ENCODE results near the gene PALD1. TPM values are rescaled to one million over a fixed set of nuclear protein-coding genes. Genes with fewer than 3 reads are reported as not detected.

The PALD1 gene
- total and polyA plus RNA-seq, 3 donors from 2014 or later, result 6.3 to 13.3 (median 8.3) TPM

DNA sequence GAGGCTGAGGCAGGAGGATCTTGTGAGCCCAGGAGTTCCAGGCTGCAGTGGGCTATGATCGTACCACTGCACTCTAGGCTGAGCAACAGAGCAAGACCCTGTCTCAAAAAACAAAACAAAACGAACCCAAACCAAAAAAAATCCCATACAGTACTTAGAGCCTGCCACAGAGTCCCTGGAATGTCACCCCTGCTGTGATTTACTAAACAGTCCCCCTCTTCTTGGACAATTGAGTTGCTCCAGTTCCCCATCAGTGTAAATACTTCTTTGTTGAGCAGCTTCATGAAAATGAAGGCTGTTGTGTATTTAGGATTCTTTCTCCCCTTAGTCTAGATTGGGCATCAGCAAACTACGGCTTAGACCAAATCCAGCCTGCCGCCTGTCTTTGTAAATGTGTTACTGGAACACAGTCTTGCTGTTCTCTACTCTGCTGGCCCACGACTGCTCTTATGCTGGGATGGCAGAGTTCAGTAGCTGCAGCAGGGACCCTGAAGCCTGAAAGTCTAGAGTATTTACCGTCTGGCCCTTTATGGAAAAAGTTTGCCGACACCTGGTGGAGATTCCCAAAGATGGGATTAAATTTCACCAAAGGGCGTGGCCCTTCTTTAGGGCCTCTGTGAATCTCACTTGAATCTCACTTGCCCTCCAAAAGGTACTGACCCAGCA, 57.8 kb downstream of the PALD1 start:
- Histone ChIP-seq H3K27ac (no peak overlapping the region), H3K36me3 (ENCODE audit: low read depth, missing control alignments) (no peaks in the 10 kb centered on the region), H3K4me1 (no peaks in the 10 kb centered on the region), H3K4me3 (no peak overlapping the region), H3K27me3 (no peaks in the 10 kb centered on the region), H3K9me3 (no peaks in the 10 kb centered on the region)
- no peak for DNase-seq
- intact Hi-C loops (cut with DNase I; ENCODE audit: low total_unique reads), result no loop called here
- WGBS, 2 donors, result 89 to 94% methylated on average over 8 of the region's 8 CpGs
- TF ChIP-seq, protein P1, sequence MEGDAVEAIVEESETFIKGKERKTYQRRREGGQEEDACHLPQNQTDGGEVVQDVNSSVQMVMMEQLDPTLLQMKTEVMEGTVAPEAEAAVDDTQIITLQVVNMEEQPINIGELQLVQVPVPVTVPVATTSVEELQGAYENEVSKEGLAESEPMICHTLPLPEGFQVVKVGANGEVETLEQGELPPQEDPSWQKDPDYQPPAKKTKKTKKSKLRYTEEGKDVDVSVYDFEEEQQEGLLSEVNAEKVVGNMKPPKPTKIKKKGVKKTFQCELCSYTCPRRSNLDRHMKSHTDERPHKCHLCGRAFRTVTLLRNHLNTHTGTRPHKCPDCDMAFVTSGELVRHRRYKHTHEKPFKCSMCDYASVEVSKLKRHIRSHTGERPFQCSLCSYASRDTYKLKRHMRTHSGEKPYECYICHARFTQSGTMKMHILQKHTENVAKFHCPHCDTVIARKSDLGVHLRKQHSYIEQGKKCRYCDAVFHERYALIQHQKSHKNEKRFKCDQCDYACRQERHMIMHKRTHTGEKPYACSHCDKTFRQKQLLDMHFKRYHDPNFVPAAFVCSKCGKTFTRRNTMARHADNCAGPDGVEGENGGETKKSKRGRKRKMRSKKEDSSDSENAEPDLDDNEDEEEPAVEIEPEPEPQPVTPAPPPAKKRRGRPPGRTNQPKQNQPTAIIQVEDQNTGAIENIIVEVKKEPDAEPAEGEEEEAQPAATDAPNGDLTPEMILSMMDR (IDR thresholded peaks at IDR 0.05), result no peak
- TF ChIP-seq POLR2A (IDR thresholded peaks at IDR 0.05), result no peak

DNA sequence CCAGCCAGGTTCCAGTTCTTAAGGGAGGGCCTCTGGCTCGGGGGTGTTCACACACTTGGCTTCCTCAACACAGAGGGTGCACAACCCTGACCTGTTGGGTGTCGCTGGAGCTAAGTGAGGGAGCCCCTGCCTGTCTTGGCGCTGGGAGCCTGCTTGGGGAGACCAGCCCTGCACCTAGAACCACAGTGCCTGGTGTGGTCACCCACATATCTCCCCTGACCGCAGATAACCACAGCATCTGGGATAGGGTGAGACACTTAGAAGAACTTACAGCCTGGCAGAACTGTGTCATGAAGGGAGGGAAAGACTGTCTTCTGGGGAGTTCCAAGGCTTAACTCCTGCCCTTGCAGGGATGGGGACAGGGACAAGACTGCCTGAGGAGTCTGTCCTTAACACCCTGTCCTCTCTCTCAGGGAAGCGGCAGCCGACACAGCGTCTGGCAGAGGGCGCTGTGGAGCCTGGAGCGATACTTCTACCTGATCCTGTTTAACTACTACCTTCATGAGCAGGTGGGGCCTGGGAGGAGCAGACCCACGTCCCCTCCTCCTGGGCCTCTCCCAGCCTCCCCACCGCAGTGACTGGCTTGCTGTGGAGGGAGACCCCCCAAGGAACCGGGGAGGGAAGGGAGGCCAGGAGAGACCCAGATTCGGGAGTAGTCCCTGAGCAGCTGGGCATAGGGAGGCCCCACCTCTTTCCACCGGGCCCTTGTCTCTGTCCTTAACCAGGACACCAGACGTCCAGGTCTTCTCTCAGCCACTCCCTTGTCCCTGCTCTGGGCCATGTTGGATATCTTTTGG, 59.0 kb downstream of the PALD1 start:
- 83% methylated on average over 15 of the region's 15 CpGs; no CpG with 5 or more reads in 1 of the 2 donors for WGBS, 2 donors
- H3K4me3 ChIP-seq, result no peak overlapping the region
- no peaks in the 10 kb centered on the region for H3K9me3 ChIP-seq
- TF ChIP-seq, protein P1 (IDR thresholded peaks at IDR 0.05), result peak in 1 of 3 experiments; percentile 8
- TF ChIP-seq POLR2A (IDR thresholded peaks at IDR 0.05), result no peak
- H3K4me1 ChIP-seq, result no peaks in the 10 kb centered on the region
- DNase-seq, result peak; percentile 38
- H3K27me3 ChIP-seq, result no peaks in the 10 kb centered on the region
- H3K27ac ChIP-seq, result no peak overlapping the region
- intact Hi-C loops (cut with DNase I; ENCODE audit: low total_unique reads), result no loop called here
- H3K36me3 ChIP-seq (ENCODE audit: low read depth, missing control alignments), result no peaks in the 10 kb centered on the region

DNA sequence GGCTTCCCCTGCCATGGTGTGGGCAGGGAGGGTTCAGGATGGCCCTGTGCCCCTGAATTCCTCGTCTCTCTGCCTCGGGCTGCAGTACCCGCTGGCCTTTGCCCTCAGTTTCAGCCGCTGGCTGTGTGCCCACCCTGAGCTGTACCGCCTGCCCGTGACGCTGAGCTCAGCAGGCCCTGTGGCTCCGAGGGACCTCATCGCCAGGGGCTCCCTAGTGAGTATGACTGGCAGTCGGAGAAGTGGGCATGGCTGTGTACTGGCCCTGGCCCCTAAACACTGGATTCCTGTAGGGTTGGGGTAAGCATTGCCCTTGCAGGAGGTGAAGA, 59.6 kb downstream of the PALD1 start:
- Histone ChIP-seq H3K4me1 (no peaks in the 10 kb centered on the region), H3K27ac (no peak overlapping the region), H3K36me3 (ENCODE audit: low read depth, missing control alignments) (no peaks in the 10 kb centered on the region), H3K4me3 (no peak overlapping the region), H3K27me3 (no peaks in the 10 kb centered on the region), H3K9me3 (no peaks in the 10 kb centered on the region)
- intact Hi-C loops (cut with DNase I; ENCODE audit: low total_unique reads), result no loop called here
- TF ChIP-seq, protein P1 (IDR thresholded peaks at IDR 0.05), result no peak
- no peak for TF ChIP-seq POLR2A (IDR thresholded peaks at IDR 0.05)
- WGBS, 2 donors, result 73 to 82% methylated on average over 3 to 10 of the region's 10 CpGs
- DNase-seq, result no peak

- H3K36me3 ChIP-seq (ENCODE audit: low read depth, missing control alignments), result no peaks in the 10 kb centered on the region
- TF ChIP-seq, protein P1 (IDR thresholded peaks at IDR 0.05), result no peak
- no peak for TF ChIP-seq POLR2A (IDR thresholded peaks at IDR 0.05)
- WGBS, 2 donors, result 83 to 94% methylated on average over 1 to 26 of the region's 27 CpGs
- no peaks in the 10 kb centered on the region for H3K9me3 ChIP-seq
- intact Hi-C loops (cut with DNase I; ENCODE audit: low total_unique reads), result no loop called here
- H3K4me1 ChIP-seq, result no peaks in the 10 kb centered on the region
- no peak for DNase-seq
- no peaks in the 10 kb centered on the region for H3K27me3 ChIP-seq
- H3K4me3 ChIP-seq, result no peak overlapping the region
- H3K27ac ChIP-seq, result no peak overlapping the region
These were observed 60.3 kb downstream of the PALD1 start for GRCh38 chr10:70538731-70539338.

Measured in testis (tissue), 3 donors.